HEK293 (cell line): ENCODE measurements around the gene CDH12.

Experiments used
- CTCF ChIA-PET: fragments of 350-600 bp; formaldehyde crosslinking; extraction: SDS; loops from one replicate; lab custom pipeline; 2021; ENCODE audit warnings: antibody characterized with exemption; lab: Yijun Ruan, JAX
- POLR2A ChIA-PET: fragments of 300-600 bp; formaldehyde crosslinking; extraction: SDS; loops from one replicate; lab custom pipeline; 2020; ENCODE audit warnings: antibody characterized with exemption, inconsistent platforms; lab: Yijun Ruan, JAX
- H3K27ac ChIP-seq: fragments of 200-500 bp; sonication (Bioruptor generic); 2 replicates; pipeline ENCODE4 v1.5.1; 2014; ENCODE audit warnings: low read depth, low read length, control low read depth, inconsistent platforms; ENCODE audit errors: extremely low read depth
- H3K36me3 ChIP-seq, 2 experiments: fragments of 200-500 bp in 1 of 2; sonication (Bioruptor generic) in 1 of 2; 1 replicate in 1 of 2; 2 replicates in 1 of 2; pipeline ENCODE4 v1.5.1; 2014 to 2017; ENCODE audit warnings: inconsistent platforms in 2 of 2, low read length in 2 of 2; ENCODE audit not compliant: control insufficient read depth in 2 of 2, insufficient read depth in 1 of 2
- H3K4me1 ChIP-seq: fragments of 200-500 bp; sonication (Bioruptor generic); 2 replicates; pipeline ENCODE4 v1.5.1; 2014; ENCODE audit warnings: mild to moderate bottlenecking, low read length, inconsistent platforms; ENCODE audit not compliant: control insufficient read depth, insufficient read depth
- H3K4me3 ChIP-seq: 2 replicates; pipeline ENCODE4 v1.5.1; 2011; ENCODE audit warnings: low read depth, mild to moderate bottlenecking, control low read depth, low read length, moderate library complexity
- H3K9me3 ChIP-seq: fragments of 200-500 bp; sonication (Bioruptor generic); 2 replicates; pipeline ENCODE4 v1.5.1; 2014; ENCODE audit warnings: low read depth, low read length, inconsistent platforms; ENCODE audit not compliant: control insufficient read depth, insufficient read depth
- IKZF3 ChIP-seq: fragments of 450-650 bp; IDR thresholded peaks from 2 replicates; pipeline ENCODE4 v1.5.0; 2018; ENCODE audit warnings: missing biosample characterization, mild to moderate bottlenecking, missing genetic modification characterization, moderate library complexity
- MYNN ChIP-seq: fragments of 450-650 bp; formaldehyde crosslinking; IDR thresholded peaks from 2 replicates; pipeline ENCODE4 v1.5.1; 2016; ENCODE audit warnings: missing biosample characterization, missing genetic modification characterization, borderline replicate concordance
- PBX3 ChIP-seq: sonication (generic); formaldehyde crosslinking; IDR thresholded peaks from 2 replicates; pipeline ENCODE4 v1.8.1; 2022; ENCODE audit warnings: mild to moderate bottlenecking, moderate library complexity, missing genetic modification reagents
- PRDM4 ChIP-seq: fragments of 450-650 bp; formaldehyde crosslinking; IDR thresholded peaks from 2 replicates; pipeline ENCODE4 v1.5.1; 2017; ENCODE audit warnings: missing biosample characterization, missing genetic modification characterization
- SP2 ChIP-seq: fragments of 450-650 bp; formaldehyde crosslinking; IDR thresholded peaks from 2 replicates; pipeline ENCODE4 v1.5.1; 2016; ENCODE audit warnings: missing biosample characterization, missing genetic modification characterization
- TSHZ1 ChIP-seq: fragments of 450-650 bp; formaldehyde crosslinking; IDR thresholded peaks from 2 replicates; pipeline ENCODE4 v1.5.1; 2016; ENCODE audit warnings: missing biosample characterization, missing genetic modification characterization, borderline replicate concordance
- ZBTB8A ChIP-seq: fragments of 450-650 bp; formaldehyde crosslinking; IDR thresholded peaks from 2 replicates; pipeline ENCODE4 v1.5.1; 2016; ENCODE audit warnings: missing biosample characterization, missing genetic modification characterization
- ZNF121 ChIP-seq: fragments of 450-650 bp; formaldehyde crosslinking; IDR thresholded peaks from 2 replicates; pipeline ENCODE4 v1.5.1; 2016; ENCODE audit warnings: missing biosample characterization, missing genetic modification characterization
- ZNF138 ChIP-seq: fragments of 450-650 bp; formaldehyde crosslinking; IDR thresholded peaks from 2 replicates; pipeline ENCODE4 v1.5.1; 2016; ENCODE audit warnings: missing biosample characterization, missing genetic modification characterization, borderline replicate concordance
- ZNF148 ChIP-seq: fragments of 450-650 bp; formaldehyde crosslinking; IDR thresholded peaks from 2 replicates; pipeline ENCODE4 v1.5.0; 2017; ENCODE audit warnings: missing biosample characterization, missing genetic modification characterization, borderline replicate concordance
- ZNF37A ChIP-seq: fragments of 450-650 bp; IDR thresholded peaks from 2 replicates; pipeline ENCODE4 v1.5.1; 2018; ENCODE audit warnings: missing biosample characterization, missing genetic modification characterization
- ZNF423 ChIP-seq: fragments of 450-650 bp; formaldehyde crosslinking; IDR thresholded peaks from 2 replicates; pipeline ENCODE4 v1.5.1; 2016; ENCODE audit warnings: missing biosample characterization, missing genetic modification characterization
- ZNF426 ChIP-seq: fragments of 450-650 bp; formaldehyde crosslinking; IDR thresholded peaks from 2 replicates; pipeline ENCODE4 v1.5.1; 2017; ENCODE audit warnings: missing biosample characterization, missing genetic modification characterization, mild to moderate bottlenecking, inconsistent platforms, moderate library complexity
- ZNF521 ChIP-seq: fragments of 450-650 bp; formaldehyde crosslinking; IDR thresholded peaks from 2 replicates; pipeline ENCODE4 v1.5.1; 2017; ENCODE audit warnings: missing biosample characterization, mild to moderate bottlenecking, missing genetic modification characterization
- ZNF596 ChIP-seq: fragments of 450-650 bp; IDR thresholded peaks from 2 replicates; pipeline ENCODE4 v1.5.0; 2018; ENCODE audit warnings: missing biosample characterization, mild to moderate bottlenecking, missing genetic modification characterization, moderate library complexity
- ZNF660 ChIP-seq: fragments of 450-650 bp; IDR thresholded peaks from 2 replicates; pipeline ENCODE4 v1.5.1; 2018; ENCODE audit warnings: missing biosample characterization, mild to moderate bottlenecking, missing genetic modification characterization
- ZNF76 ChIP-seq: fragments of 450-650 bp; formaldehyde crosslinking; IDR thresholded peaks from 2 replicates; pipeline ENCODE4; 2016; ENCODE audit warnings: low read depth, missing biosample characterization, missing genetic modification characterization, borderline replicate concordance
- ZSCAN18 ChIP-seq: fragments of 450-650 bp; formaldehyde crosslinking; IDR thresholded peaks from 2 replicates; pipeline ENCODE4 v1.5.1; 2016; ENCODE audit warnings: missing biosample characterization, missing genetic modification characterization
- ZSCAN4 ChIP-seq: fragments of 450-650 bp; formaldehyde crosslinking; IDR thresholded peaks from 2 replicates; pipeline ENCODE4 v1.5.1; 2017; ENCODE audit warnings: missing biosample characterization, missing genetic modification characterization

The CDH12 gene

GRCh38 chr5:22751536-22751935 lies 101.6 kb downstream of the CDH12 start (continued):
- TF ChIP-seq ZNF521 (tag by site-specific recombination) = no peak
- TF ChIP-seq ZSCAN18 (tag by site-specific recombination) = no peak

GRCh38 chr5:22736443-22737003 lies 116.6 kb downstream of the CDH12 start:
- Histone ChIP-seq H3K4me3 (no peak overlapping the region), H3K36me3 (no peaks in the 10 kb centered on the region), H3K4me1 (no peaks in the 10 kb centered on the region), H3K9me3 (no peaks in the 10 kb centered on the region), H3K27ac (no peak overlapping the region)
- CTCF ChIA-PET = interaction anchor here (0.6 kb wide), 1 partner anchor 88 kb away, joined by 3 read pairs; no protein-coding TSS in a partner anchor
- POLR2A ChIA-PET = no interaction called here
- TF ChIP-seq ZNF37A (tag by site-specific recombination) (no peak), ZNF426 (tag by site-specific recombination) (no peak), ZNF148 (tag by site-specific recombination) (no peak), ZNF138 (tag by site-specific recombination) (no peak), SP2 (tag by site-specific recombination) (no peak), PBX3 (CRISPR knock-in tag) (no peak), ZNF423 (tag by site-specific recombination) (no peak), ZSCAN4 (tag by site-specific recombination) (no peak), ZNF596 (no peak), MYNN (no peak), ZNF76 (tag by site-specific recombination) (no peak), PRDM4 (tag by site-specific recombination) (no peak), TSHZ1 (no peak), ZNF660 (no peak), ZNF121 (tag by site-specific recombination) (no peak), ZBTB8A (no peak), IKZF3 (tag by site-specific recombination) (no peak)
